Activated T-cell treated with anti-CD3 and anti-CD28 coated beads for 24 hours (primary cell): ENCODE results near the gene GRAMD4.
A peak's percentile ranks its signal among the peaks of the same experiment; 100 is the strongest.

ENCODE experiments used
- DNase-seq: peaks from one replicate; pipeline ENCODE4 v3.0.0-alpha.2; 2020; ENCODE audit warnings: low read depth

Gene GRAMD4, protein sequence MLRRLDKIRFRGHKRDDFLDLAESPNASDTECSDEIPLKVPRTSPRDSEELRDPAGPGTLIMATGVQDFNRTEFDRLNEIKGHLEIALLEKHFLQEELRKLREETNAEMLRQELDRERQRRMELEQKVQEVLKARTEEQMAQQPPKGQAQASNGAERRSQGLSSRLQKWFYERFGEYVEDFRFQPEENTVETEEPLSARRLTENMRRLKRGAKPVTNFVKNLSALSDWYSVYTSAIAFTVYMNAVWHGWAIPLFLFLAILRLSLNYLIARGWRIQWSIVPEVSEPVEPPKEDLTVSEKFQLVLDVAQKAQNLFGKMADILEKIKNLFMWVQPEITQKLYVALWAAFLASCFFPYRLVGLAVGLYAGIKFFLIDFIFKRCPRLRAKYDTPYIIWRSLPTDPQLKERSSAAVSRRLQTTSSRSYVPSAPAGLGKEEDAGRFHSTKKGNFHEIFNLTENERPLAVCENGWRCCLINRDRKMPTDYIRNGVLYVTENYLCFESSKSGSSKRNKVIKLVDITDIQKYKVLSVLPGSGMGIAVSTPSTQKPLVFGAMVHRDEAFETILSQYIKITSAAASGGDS

DNA sequence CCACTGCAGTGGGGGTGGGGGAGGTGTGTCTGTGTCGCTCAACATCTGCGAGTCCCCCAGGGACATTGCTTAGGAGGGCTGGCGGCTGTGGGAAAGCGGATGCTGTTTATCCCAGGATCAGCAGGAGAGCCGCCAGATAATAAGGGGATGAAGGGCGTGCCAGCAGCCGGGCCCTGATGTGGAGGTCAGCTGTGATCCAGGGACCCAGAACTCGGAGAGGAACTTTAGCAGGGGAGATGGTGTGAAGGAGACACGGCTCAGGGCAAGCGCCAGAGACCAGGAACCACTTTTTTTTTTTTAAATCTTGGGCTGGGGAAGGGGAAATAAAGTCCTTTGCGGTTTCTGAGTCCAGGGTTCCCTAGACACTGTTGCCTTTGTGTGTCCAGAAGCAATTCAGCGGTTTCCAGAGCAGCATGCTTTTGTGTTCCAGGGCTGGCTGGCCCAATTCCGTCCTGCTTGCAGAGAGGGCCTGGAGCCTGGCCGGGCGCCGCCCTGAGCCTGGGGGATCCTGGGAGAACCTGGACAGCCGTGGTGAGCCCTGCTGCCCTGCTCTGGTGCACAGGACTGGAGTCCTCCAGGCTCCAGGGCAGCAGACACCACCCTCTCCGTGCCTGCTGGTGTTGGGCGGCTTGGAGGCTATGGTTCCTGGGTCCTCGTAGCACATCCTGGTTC, at the start of gene GRAMD4:
Gene GRAMD4 (plus strand): TSS at position 557 of the 672 bp plus-strand sequence. CDS start 6,414 bp downstream, outside the sequence.
- no peak for DNase-seq

DNA sequence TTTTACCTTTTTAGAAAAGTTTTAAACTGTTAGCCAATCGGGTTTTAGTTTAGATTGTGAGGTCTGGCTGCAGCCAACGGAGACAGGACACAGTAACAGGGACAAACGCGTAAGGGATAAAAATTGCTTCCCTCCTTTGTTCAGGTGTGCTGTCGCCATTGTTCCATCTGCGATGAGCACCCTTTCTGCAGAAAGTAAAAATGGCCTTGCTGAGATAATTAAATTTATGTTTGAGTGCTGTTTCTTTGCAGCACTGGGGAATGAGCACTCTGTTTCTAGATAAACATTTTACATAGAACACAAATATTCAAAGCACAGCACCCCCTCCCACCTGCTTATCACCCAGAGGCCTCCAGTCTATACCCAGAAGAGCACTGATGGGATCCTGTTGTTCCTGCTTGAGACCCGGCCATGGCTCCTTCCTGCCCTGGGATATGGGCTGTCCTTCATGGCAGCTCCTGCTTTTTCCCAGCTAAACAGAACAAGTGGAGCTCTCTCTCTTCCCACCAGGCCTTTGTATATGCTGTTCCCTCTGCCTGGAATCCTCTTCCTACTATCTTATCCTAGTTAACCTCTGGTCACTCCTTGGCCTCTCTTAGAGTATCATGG, 48.4 kb upstream of the GRAMD4 start:
- DNase-seq = no peak

DNA sequence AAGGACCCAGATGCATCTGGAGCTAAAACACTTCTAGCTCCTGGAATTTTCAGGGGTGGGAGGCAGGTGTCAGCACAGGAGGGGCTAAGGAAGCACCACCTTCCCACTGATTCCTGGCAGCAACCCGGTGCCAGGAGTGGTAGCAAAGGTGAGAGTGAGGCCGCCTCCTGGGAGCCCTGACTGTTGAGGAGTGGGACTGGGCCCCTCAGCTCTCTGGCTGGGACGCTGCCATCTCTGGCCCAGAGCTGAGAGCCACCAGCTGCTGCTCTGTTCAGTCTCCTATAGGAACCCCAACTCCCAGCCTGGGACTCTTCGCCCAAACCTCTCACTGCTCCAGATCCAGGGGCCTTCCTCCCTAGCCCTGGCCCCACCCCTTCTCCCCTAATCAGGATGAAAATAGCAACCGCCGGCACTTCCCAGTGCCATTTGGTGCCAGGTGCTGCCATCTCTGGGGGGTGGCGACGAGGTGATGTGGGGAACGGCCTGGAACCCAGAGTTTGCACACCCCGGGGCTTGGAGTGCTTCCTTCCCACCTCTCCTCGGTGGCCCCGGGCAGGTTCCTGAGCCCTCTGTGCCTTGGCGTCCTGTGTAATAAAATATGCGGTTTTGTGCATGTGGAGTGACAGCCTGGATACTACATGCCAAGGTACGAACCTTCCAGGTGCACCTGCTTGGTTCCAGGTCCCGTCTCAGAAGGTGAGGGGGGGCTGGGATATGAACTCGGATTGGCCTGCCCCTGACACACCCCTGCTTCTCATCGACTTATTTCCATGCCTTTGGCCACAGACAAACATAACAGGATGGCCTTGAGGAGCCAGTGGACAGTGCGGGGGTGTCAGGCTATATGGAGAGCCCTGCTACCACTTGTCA, 47.0 kb upstream of the GRAMD4 start:
- DNase-seq = no peak

DNA sequence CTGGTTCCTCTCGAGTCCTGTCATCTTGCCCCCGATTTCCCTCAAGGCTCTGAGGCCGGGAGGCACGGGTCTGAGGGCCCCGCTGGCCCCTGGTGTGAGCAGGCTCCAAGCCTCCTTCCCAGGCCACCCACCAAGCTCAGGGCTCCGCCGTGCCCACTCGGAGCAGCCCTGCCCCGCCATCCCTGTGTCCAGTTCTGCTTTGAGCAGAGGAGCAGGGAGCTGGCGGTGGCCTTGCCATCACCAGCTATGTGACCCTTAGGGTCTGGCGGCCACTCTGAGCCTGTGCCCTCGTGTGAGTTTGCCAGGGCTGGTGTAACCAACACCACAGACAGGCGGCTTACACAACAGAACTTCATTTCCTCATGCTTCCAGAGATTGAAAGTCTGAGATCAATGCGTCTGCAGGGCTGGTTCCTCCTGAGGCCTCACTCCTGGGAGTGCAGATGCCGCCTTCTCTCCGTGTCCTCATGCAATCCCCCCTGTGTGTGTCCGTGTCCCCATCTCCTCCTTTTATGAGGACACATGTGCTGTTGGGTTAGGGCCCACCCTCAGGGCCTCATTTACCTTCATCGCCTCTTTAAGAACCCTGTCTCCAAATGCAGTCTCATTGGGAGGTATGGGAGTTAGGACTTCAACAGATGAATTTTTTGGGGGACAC, 46.3 kb upstream of the GRAMD4 start:
- no peak for DNase-seq

DNA sequence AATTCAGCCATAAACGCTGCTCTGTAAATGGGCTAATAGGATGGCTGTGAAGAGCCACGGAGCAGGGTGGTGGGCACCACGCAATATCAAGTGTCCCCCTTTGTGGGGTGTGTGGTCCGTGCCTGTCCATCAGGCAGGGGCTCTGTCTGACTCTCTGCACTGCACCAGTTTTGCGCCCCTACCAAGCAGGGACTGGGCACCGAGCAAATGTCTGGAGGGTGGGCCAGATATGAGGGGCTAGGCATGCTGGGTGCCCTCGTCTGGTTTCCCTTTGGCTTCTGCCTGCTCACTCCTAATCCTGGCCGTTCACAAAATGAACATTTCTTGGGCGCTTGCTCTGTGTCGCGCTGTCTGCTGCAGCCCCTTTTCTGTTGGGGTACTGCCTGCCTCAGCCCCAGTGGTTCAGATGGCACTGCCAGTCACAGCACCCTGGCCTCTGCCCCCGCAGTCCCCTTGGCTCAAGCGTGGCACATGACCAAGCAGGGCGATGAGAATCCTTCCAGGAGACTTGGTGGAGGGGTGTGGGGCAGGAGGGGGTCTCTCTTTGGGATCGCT, 45.7 kb upstream of the GRAMD4 start:
- DNase-seq = no peak

DNA sequence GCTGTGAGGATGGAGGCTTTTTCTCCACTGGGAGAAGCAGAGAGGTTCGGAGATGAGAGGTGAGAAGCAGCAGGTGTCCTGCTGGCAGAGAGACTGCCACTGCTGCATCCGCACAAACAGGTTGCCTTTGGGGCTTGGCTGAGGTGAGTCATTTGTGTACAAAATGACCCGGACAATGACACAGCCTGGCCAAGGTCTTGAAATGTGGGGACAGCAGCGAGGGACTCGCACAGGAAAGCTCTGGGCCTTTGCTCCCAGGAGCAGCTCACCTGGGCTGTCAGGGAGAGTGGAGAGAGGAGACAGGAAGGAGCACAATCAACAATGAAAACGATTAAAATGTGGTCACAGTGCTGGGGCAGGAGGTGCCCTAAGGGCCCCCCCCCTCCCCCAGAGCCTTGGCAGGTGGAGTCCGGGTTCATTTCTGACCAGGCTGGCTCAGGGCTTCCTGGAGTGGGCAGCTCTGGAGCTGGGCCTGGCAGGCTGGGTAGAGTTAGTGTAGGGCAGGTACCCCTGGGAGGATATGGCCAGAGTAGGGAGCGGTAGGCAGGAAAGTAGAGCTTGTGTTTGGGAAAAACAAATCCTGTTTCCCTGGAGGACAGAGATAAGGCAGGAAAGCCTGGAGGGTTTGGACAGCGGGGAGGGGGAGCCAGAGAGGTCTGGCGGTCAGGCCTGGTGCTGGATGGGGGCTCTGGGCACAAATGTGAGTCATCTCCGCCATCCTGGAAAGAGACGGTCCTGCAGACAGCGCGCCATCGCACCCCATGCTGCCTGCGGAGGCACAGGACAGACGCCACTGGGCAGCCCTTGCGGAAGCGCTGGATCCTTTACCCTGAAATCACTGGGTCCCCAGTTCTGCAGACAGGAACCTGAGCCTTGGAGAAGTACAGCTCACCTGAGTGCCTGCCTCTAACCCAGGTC, 44.9 kb upstream of the GRAMD4 start:
- no peak for DNase-seq

DNA sequence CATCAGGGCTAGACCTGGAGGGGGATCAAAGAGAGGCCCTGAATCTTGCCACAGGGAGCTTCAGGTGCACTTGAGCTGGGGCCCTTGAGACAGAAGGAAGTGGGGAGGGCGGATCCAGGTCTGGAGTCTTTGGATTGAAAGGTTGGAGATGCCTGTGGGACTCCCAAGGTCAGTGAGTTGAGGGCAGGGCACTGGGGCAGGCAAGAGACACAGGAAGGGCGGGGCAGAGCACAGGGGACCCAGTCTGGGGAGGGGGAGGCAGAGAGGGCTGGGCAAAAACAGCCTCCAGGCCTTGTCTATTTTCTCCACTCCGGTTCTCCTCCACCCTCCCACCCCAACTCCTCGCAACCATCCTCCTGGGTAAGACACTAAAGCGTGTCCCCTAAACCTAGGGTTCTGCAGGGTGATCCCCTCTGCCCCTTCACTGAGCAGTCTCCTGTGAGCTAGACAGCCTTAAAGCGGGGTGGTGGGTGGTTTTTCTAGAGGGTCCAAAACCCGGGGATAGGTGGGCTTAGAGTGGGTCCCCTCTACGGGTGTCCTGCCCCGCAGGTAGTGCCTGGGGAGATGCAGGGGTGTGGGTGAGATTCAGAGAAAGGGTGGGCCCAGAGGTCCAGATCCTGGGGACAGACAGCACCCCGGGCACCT, 44.2 kb upstream of the GRAMD4 start:
- DNase-seq = no peak

DNA sequence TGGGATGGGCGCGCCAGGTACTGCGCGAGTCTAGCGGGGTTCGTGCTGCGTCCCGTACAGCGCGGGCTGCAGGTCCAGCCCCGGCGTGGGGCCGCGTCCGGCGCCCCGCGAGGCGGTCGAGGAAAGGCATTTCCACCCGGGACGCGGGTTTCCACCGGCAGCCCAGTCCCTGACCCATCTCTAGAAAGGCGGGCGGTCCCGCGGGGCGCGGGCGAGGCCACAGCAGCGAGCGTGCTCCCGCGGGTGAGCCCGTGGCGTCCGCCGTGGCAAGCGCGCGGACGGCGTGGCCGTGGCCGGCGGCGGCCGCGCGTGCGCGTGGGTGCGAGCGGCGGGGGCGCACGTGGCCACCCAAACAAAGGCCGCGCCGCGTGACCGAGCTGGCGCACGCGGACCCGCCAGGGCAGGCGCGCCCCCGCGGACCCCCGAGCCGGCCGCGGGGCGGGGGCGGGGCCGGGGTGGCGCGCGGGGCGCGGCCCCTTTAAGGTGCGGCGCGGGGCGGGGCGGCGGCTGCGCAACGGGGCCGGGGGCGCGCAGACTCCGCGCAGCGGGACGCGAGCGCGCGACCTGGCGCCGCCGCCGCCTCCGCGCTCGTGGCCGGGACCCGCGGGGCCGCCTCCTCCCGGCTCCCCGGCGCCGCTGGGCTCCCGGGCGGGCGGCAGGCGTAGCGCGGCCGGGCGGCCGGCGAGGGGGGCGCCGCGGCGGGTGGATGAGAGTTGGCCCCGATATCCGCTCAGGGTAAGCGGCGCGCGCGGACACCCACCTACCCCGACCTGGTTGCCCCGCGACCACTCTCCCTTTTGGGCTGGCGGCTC, 43.4 kb upstream of the GRAMD4 start:
- DNase-seq = peak; percentile 51

DNA sequence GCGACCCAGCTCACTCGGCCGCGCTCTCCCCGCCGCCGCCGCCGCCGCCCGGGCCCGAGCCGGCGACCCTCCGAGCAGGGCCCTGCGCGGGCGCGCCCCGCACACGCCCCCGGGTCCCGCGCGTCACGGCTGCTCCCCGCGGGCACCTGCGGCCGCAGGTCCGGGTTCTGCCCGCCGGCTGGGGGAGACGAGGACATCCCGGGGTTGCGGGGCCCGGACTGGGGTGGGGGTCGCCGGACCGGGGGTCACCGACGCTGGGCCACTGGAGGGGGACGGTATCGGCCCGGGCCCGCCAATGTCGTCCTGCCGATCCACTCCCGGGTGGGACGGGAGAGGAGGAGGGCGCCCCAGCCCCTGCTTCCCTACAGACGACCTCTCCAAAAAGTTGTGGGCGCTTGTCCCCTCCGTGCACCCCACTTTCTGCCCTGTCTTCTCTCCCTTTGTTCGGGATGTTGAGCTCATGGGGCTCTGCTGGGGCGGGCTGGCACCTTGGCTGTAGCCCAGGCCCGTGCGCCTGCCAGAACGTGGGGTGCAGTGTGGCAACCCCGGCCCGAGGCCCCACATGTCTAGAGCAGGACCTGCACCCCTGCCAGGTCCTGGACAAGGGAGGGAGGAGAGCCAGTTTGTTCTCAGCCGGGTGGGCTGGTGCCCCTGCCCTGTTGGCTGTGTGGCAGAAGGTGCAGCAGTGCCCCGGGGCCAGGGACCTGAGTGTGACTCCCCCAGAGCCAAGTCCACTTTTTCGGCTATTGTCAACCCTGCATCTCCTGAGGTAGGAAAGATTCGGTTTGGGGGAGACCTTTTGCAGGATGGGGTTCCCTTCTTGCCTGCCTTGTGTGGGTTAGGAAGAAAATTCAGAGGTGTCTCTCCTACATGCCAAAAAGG, 42.6 kb upstream of the GRAMD4 start:
- no peak for DNase-seq

DNA sequence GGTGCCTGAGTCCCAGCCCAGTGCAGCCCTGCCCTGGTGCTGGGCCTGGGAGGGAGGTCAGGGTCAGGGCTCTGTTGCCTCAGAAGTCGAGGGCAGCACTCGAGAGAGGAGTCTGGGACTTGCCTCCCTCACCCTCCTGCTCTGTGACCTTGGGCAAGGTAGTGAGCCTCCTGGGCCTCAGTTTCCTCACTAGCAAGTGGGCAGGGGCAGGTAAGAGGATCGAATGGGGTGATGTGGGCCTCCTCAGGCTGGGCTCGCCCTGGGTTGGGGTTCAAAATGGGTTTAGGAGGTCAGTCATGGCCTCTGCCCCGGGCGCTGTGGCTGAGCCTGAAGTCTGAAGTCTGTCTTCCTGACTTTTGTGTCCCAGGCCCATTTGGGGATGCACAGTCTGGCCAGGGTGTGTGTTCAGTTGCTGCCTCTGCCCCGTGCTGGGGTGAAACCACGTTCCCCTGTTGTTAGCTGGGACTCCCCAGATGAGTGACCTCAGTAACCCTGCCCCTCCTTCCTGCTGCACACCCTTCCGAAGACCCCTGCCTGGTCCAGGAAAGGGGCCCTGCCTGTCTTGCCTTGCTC, 41.8 kb upstream of the GRAMD4 start:
- DNase-seq = no peak

DNA sequence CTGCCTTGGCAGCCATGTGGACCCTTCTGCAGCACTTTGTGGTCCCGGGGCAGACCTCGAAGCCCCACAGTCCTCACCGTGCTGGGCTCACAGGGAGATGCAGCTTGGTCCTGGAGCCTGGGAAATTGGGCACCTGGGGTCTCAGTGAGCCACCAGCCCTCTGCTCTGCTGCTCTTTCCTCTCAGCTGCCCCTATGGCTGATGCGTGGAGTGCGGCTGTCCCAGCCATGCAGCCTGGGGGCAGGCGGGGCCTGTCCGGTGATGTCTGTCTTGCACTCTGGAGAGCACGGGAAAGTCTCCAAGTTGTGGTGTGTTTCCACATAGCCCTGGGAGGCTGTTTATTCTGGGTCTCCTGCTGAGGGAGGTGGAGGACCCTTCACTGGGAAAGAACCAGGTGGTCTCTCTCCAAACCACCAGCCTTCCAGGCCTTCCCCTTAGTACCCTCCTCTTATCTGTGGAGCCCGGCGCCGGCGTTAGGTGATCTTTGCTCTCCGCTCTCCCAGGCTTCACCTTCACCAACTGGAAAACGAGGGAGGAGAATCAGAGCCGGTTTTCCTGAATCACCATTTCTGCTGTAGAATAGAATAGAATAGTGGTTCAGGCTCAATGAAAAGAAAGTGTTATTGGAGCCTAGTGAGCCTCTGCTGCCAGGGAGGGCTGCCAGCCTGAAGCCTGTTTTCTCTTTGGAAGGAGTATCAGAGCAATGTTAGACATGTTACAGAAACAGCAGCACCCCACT, 41.2 kb upstream of the GRAMD4 start:
- DNase-seq = no peak

DNA sequence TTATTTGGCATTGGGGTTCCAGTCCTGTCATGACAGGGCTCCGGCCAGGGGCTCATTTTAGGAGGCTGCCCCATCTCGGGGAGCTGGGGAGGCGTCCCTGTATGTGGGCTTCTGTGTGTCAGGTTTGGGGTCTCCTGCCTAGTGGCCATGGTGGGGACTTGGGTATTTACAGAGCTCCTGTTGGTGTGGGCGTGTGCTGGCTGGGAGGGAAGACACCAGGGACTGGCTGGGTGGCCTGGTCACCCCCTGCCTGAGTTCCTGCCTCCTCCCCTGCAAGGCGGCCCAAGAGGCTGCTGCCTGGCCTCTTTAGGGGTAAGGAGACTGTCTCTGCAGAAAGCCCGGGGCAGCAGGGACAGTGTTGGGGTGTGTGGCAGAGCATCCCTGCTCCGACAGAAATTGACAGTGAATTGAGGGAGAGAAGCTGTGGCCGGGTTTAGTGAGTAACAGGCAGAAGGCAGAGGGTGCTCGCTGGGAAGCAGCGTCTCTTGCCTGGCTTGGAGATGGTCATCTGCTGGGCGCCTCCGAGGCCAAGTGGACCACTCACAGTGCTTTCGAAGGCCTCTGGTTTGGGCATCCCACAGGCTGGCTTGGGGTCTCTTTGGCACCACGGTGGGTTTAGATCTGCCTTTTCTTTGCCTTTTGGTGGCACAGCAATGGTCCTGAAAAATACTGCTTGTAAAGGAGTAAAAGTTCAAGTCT, 40.3 kb upstream of the GRAMD4 start:
- no peak for DNase-seq

DNA sequence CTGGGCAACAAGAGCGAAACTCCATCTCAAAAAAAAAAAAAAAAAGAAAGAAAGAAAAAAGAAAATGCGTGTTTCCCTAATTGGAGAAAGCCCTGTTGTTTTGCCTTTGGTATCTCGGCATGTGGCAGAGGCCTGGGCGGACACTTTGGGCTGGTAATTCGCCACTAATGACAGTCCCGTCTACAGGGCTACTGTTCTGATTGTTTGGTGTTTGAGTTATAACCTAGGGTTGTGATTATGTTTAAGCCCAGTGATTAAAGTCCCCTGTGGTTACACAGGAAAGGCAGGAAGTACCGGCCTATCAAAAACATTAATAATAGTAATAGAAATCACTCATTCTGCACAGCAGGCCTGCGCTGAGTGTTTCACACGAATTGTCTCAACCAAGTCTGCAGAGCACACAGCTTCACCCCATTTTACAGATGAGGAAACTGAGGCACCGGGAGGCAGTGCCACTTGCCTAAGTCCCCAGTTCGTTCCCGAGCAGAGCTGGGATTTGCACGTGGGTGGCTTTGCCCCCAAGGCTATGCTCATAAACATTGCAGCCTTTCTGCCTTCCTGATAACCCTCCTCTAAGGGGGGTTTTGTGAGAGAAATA, 39.1 kb upstream of the GRAMD4 start:
- DNase-seq = no peak

DNA sequence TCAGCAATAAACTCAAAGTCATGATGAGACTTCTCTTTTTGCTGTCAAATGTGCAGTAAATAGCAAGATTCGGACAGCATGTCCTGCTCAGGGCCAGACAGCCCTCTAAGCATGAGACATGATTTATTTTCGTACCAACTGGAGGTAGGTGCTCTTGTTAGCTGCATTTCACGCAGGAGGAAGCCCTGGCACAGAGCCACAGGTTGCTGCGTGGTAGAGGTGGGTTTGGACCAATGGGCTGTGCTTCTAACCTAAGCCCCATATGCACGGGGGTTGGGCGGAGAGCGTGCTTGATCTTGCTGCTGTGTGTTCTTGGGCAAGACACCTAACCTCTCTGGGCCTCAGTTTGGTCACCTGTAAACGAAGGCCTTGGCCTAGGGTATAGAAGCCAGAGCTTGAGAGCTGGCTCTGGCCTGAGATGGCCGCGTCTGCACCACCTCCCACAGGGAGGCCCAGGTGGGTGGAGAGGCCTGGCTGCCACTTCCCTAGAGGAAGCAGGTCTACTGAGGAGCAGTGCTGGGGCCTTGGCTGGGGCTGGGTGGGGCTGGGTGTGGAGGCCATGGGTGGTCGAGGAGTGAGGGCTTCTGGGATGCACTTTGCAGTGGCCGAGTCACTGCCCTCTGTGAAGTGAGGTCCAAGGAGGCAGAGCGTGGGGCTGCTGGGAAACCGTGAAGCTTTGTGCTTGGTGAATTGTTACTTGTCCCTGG, 38.5 kb upstream of the GRAMD4 start:
- DNase-seq = no peak
